ENCODE measurements around the gene ZNF557.

DNA sequence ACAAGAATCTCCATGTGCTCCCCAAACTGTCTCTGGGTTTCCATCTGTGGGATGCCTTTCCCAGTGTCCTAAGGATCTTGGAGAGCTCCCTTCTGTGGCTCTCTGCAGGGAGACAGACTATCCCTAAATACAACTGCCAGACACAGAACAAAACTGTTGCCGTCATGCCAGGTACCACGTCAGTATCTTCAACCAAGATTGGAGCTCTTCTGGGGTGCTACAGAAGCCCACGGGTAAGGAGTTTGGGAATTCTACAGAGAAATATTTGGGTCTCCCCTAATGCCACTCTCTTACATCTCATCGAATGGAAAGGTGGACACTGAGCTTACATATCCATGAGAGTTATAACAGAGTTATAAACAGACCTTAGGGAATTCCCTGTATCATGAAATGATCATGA lies 6.2 kb upstream of the ZNF557 start:
- TF ChIP-seq EZH2 (IDR thresholded peaks at IDR 0.05; ENCODE audit: low read depth) = no peak
- TF ChIP-seq, protein P1, sequence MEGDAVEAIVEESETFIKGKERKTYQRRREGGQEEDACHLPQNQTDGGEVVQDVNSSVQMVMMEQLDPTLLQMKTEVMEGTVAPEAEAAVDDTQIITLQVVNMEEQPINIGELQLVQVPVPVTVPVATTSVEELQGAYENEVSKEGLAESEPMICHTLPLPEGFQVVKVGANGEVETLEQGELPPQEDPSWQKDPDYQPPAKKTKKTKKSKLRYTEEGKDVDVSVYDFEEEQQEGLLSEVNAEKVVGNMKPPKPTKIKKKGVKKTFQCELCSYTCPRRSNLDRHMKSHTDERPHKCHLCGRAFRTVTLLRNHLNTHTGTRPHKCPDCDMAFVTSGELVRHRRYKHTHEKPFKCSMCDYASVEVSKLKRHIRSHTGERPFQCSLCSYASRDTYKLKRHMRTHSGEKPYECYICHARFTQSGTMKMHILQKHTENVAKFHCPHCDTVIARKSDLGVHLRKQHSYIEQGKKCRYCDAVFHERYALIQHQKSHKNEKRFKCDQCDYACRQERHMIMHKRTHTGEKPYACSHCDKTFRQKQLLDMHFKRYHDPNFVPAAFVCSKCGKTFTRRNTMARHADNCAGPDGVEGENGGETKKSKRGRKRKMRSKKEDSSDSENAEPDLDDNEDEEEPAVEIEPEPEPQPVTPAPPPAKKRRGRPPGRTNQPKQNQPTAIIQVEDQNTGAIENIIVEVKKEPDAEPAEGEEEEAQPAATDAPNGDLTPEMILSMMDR (conservative IDR thresholded peaks at IDR 0.05) = no peak

Data from PC-9 (cell line).